AG04450 (cell line): ENCODE measurements around the gene SEC16A. TPM values are rescaled to one million over a fixed set of nuclear protein-coding genes. Genes with fewer than 3 reads are reported as not detected.
A peak's percentile ranks its signal among the peaks of the same experiment; 100 is the strongest.

Experiments used
- CTCF ChIA-PET: fragments of 300-600, 350-600 bp; formaldehyde crosslinking; extraction: SDS; loops from one replicate; lab custom pipeline; 2022; ENCODE audit warnings: antibody characterized with exemption, inconsistent platforms; lab: Charles Lee
- POLR2A ChIA-PET: fragments of 350-600 bp; formaldehyde crosslinking; extraction: SDS; loops from one replicate; lab custom pipeline; 2021; ENCODE audit warnings: antibody characterized with exemption, inconsistent platforms; lab: Yijun Ruan, JAX
- DNase-seq: peaks from one replicate; pipeline ENCODE4 v3.0.0-alpha.2; 2011; ENCODE audit warnings: low read depth, low spot score
- H3K27ac ChIP-seq: one replicate; pipeline ENCODE4 v1.5.1; 2012; ENCODE audit warnings: low read depth, low read length, control low read depth
- H3K27me3 ChIP-seq: one replicate; pipeline ENCODE4 v1.6.0; 2012; ENCODE audit warnings: low read length; ENCODE audit not compliant: control insufficient read depth, insufficient read depth
- H3K4me3 ChIP-seq: 2 replicates; pipeline ENCODE4 v1.5.1; 2011; ENCODE audit warnings: mild to moderate bottlenecking, low read depth, low read length, control low read depth
- H3K9me3 ChIP-seq: 2 replicates; pipeline ENCODE4 v1.5.1; 2012; ENCODE audit warnings: low read length; ENCODE audit not compliant: control insufficient read depth, insufficient read depth
- CTCF ChIP-seq: IDR thresholded peaks from 2 replicates; pipeline ENCODE4 v1.5.1; 2011; ENCODE audit warnings: low read depth, low read length, control low read depth, inconsistent platforms
- polyA plus RNA-seq: library from polyadenylated mRNA; depleted of rRNA; stranded (reverse); fragments of >200 nt; gene quantifications from 2 replicates; pipeline ENCODE4 v1.2.3, GENCODE V29; 2011

Gene SEC16A
- polyA plus RNA-seq, 1 experiment, result 23.2 TPM

DNA sequence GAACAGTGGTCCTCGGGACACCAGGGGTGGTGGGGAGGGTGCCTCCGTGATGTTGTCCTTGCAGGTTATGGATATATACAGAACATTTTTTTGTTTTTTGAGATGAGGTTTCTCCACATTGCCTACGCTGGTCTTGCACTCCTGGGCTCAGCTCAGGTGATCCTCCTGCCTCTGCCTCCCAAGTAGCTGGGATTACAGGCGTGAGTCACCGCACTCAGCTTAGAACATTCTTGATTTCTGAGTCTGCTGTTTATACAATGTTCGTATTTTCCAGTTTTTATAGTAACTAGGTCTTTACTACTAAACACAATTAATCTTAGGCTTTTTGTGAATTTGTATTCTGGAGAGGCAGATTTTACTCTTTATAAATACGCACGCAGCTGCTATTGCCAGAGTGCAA is 66.4 kb downstream of the SEC16A start:
- no peak for DNase-seq
- no peak for TF ChIP-seq CTCF
- no peak overlapping the region for H3K4me3 ChIP-seq
- CTCF ChIA-PET, result no interaction called here
- H3K27me3 ChIP-seq, result no peaks in the 10 kb centered on the region
- no peak overlapping the region for H3K27ac ChIP-seq
- POLR2A ChIA-PET, result no interaction called here
- H3K9me3 ChIP-seq, result no peaks in the 10 kb centered on the region; the same call in 1 of the 2 replicates

GRCh38 chr9:136412962-136413361 is 69.9 kb downstream of the SEC16A start:
- Histone ChIP-seq H3K4me3 (no peak overlapping the region), H3K9me3 (peaks cover 4% of the 10 kb centered on the region; the same call in 1 of the 2 replicates), H3K27me3 (no peaks in the 10 kb centered on the region), H3K27ac (no peak overlapping the region)
- no peak for TF ChIP-seq CTCF
- POLR2A ChIA-PET, result no interaction called here
- DNase-seq, result no peak
- CTCF ChIA-PET, result no interaction called here

- no peak overlapping the region for H3K27ac ChIP-seq
- H3K9me3 ChIP-seq, result peaks cover 4% of the 10 kb centered on the region; the same call in 1 of the 2 replicates
- no peaks in the 10 kb centered on the region for H3K27me3 ChIP-seq
- no peak for TF ChIP-seq CTCF
- H3K4me3 ChIP-seq, result peak overlapping the region; percentile 95
- no peak for DNase-seq
- CTCF ChIA-PET, result no interaction called here
- POLR2A ChIA-PET, result no interaction called here
Observed at GRCh38 chr9:136411378-136411777, 71.5 kb downstream of the SEC16A start.

GRCh38 chr9:136410500-136411287 is 72.1 kb downstream of the SEC16A start, which contains the start of the genes ENTR1 and PMPCA:
ENTR1 (minus strand) TSS chr9:136410614; CDS start chr9:136410397, 217 bp downstream.
PMPCA (plus strand) TSS chr9:136410658; CDS start chr9:136410669, 11 bp downstream.
- H3K4me3 ChIP-seq, result peak within 1 kb of the TSS; percentile 95
- H3K9me3 ChIP-seq, result peaks cover 4% of the 10 kb centered on the region; the same call in 1 of the 2 replicates
- DNase-seq, result peak; percentile 57
- ChIA-PET POLR2A (interaction anchor here (1.0 to 1.5 kb wide), 3 partner anchors 48 to 84 kb away, joined by 4 to 5 read pairs (median 5); partner anchors contain the start of genes DNLZ and GPSM1), CTCF (interaction anchor here (0.5 to 1.2 kb wide), 3 partner anchors 9 to 99 kb away, joined by 3 to 6 read pairs (median 6); no protein-coding TSS in a partner anchor)
- H3K27ac ChIP-seq, result peak within 1 kb of the TSS; percentile 80
- no peaks in the 10 kb centered on the region for H3K27me3 ChIP-seq
- TF ChIP-seq CTCF, result no peak
